ENCODE data around the gene SCN1A. TPM values are rescaled to one million over a fixed set of nuclear protein-coding genes. Genes with fewer than 3 reads are reported as not detected.

SCN1A gene
- total and polyA plus RNA-seq, 2 of the 8 experiments (the other 6 are each of a cell fraction or from before 2014, with no cell fraction given): 0.18 to 1.9 TPM

DNA sequence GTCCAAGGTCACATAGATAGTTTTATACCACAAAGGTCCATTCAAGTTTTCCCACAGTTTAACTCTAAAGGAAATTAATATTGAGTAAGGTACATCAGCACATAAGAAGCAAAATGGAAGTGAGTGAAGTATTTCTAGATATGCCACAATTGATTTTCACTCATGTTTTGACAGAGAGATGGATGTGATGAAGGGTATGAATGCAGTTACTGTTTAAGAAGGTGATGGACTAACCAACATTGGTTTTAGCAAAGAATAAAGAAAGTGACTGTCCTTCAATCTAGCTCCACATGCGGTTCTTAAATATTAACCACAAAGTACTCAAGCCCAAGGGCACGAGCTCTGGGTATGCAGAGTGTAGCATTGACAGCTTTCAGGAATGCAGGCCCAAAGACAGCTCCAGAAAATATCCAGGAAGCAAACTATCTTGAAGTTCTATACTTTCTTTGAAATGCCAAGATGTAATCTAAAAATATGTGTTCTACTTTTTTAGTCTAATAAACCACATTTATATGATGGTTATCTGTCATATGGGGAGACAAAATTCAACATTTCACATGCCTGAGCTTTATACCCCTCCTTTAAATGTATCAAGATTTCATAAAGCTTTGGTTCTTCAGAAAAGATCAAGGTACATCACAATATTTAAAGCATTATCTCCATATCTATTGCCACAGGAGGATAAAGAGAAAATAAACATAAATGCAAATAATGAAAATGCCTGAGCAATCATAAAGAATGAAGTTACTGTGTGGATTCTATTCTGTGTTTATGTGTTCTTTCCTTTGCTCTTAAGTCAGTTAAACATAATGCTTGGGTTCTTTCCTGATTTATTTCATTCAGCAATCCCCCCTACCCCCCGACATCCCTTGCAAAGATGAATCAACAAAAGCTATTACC is 6.7 kb upstream of the SCN1A start:
- Histone ChIP-seq H2AK5ac (ENCODE audit: low read depth, low read length) (no peak overlapping the region), H3K27me3 (replicated peaks in 1 of 4; ENCODE audit: control insufficient read depth in 3 of 4, extremely low read depth in 1 of 4, insufficient read depth in 3 of 4, low read length in 3 of 4) (no peaks in the 10 kb centered on the region), H2BK120ac (replicated peaks; ENCODE audit: low read depth, low read length) (no peak overlapping the region), H3K4me1 (replicated peaks in 1 of 4; ENCODE audit: control insufficient read depth in 3 of 4, insufficient read depth in 4 of 4, low read length in 3 of 4) (no peaks in the 10 kb centered on the region), H3K23me2 (ENCODE audit: low read depth, low read length) (no peaks in the 10 kb centered on the region), H3K36me3 (ENCODE audit: control insufficient read depth in 2 of 4, insufficient read depth in 4 of 4, low read length in 3 of 4) (no peaks in the 10 kb centered on the region), H4K5ac (ENCODE audit: insufficient read length, low read depth, low read length) (no peak overlapping the region), H4K8ac (ENCODE audit: extremely low read depth, insufficient read depth, low read length) (no peak overlapping the region), H3K18ac (ENCODE audit: extremely low read depth, low read length) (no peak overlapping the region), H2BK12ac (ENCODE audit: low read depth, low read length) (no peak overlapping the region), H3K23ac (ENCODE audit: insufficient read length) (no peak overlapping the region), H3K56ac (replicated peaks; ENCODE audit: insufficient read length, low read depth, low read length) (no peak overlapping the region), H3K4me3 (ENCODE audit: extremely low read depth in 1 of 4, insufficient read depth in 2 of 4, low read depth in 3 of 4, low read length in 4 of 4) (no peak overlapping the region), H2BK15ac (ENCODE audit: low read length) (no peak overlapping the region), H3K79me1 (ENCODE audit: low read depth, low read length) (no peaks in the 10 kb centered on the region), H2BK20ac (ENCODE audit: low read length) (no peak overlapping the region), H3K9ac (replicated peaks in 1 of 4; ENCODE audit: extremely low read depth in 1 of 4, low read depth in 3 of 4, low read length in 3 of 4) (no peak overlapping the region), H3K79me2 (ENCODE audit: control insufficient read depth in 1 of 2, insufficient read depth in 2 of 2, low read length in 2 of 2) (no peaks in the 10 kb centered on the region), H3K14ac (ENCODE audit: insufficient read length) (no peak overlapping the region), H4K20me1 (replicated peaks in 1 of 2; ENCODE audit: control insufficient read depth in 1 of 2, insufficient read depth in 2 of 2, low read length in 2 of 2) (no peaks in the 10 kb centered on the region), H4K91ac (replicated peaks; ENCODE audit: insufficient read length, low read length) (no peak overlapping the region), H3K27ac (ENCODE audit: low read depth, low read length) (no peak overlapping the region), H2AFZ (ENCODE audit: low read length) (no peak overlapping the region), H3K9me3 (ENCODE audit: insufficient read depth in 2 of 2, low read depth in 1 of 2, low read length in 1 of 2) (no peaks in the 10 kb centered on the region), H3K4me2 (ENCODE audit: insufficient read depth in 1 of 2, low read depth in 2 of 2, low read length in 2 of 2) (no peak overlapping the region), H2BK5ac (ENCODE audit: low read depth, low read length) (no peak overlapping the region), H3K4ac (replicated peaks; ENCODE audit: insufficient read length, low read depth, low read length) (no peak overlapping the region)
- no peak for TF ChIP-seq POU5F1 (IDR thresholded peaks at IDR 0.05; ENCODE audit: low read depth, low read length)
- no peak for FAIRE-seq
- POLR2A ChIA-PET (ENCODE audit: partially characterized antibody): no interaction called here
- WGBS, 2 experiments (ENCODE audit: extremely low coverage in 1 of 2, insufficient coverage in 1 of 2, insufficient read length in 1 of 2, insufficient replicate concordance in 2 of 2, low coverage in 1 of 2, low lambda C conversion rate in 2 of 2, missing lambda C conversion rate in 1 of 2): 90% methylated on average over 3 of the region's 3 CpGs; no CpG with 5 or more reads in 1 of the 2 experiments
- DNase-seq (ENCODE audit: low read depth in 1 of 2, low spot score in 2 of 2): no peak
- CTCF ChIA-PET (ENCODE audit: partially characterized antibody): interaction anchor here (0.8 to 1.6 kb wide), 5 partner anchors 9 to 250 kb away, joined by 3 to 5 read pairs (median 3); no protein-coding TSS in a partner anchor
